Naive thymus-derived CD8-positive, alpha-beta T cell (primary cell): ENCODE measurements around the gene OR2T2. TPM values are rescaled to one million over a fixed set of nuclear protein-coding genes. Genes with fewer than 3 reads are reported as not detected.
"Not testable (repeated sequence)": the region's sequence is repeated elsewhere in the genome, so short reads cannot be mapped to it uniquely, and the experiment has no call there.

ENCODE experiments used
- ATAC-seq, 2 donors: fragments of 150-1000 bp; cut with Tn5 transposase in 1 of 2; sonication (Bioruptor Pico), chemical (Tn5 transposase) in 1 of 2; 1 replicate in 1 of 2; 2 replicates in 1 of 2; pipeline ENCODE4 v1.10.0; 2021; ENCODE audit warnings: mild to moderate bottlenecking in 2 of 2, moderate library complexity in 2 of 2
- POLR2A ChIA-PET: fragments of 350-600 bp; sonication (Branson Sonifier 250); formaldehyde crosslinking; loops from one replicate; lab custom pipeline; 2021; ENCODE audit warnings: antibody characterized with exemption; lab: Charles Lee
- DNase-seq, 10 donors: peaks; one replicate each; pipeline versions ENCODE4 v3.0.0 to v3.0.0-alpha.2; 2020 to 2022
- H3K27ac Mint-ChIP-seq, 10 donors: one replicate each; pipeline ENCODE4 v1.8.0; 2020 to 2022; ENCODE audit warnings: mild to moderate bottlenecking in 10 of 10, mixed read lengths in 10 of 10, moderate library complexity in 4 of 10, inconsistent platforms in 1 of 10
- H3K27me3 Mint-ChIP-seq, 5 donors: one replicate each; pipeline ENCODE4 v1.8.0; 2021 to 2022; ENCODE audit warnings: mixed read lengths in 5 of 5
- H3K36me3 Mint-ChIP-seq, 3 donors: one replicate each; pipeline ENCODE4 v1.8.0; 2020 to 2022; ENCODE audit warnings: mixed read lengths in 3 of 3, mild to moderate bottlenecking in 2 of 3, inconsistent platforms in 1 of 3
- H3K4me1 Mint-ChIP-seq, 4 donors: one replicate each; pipeline ENCODE4 v1.8.0; 2021 to 2022; ENCODE audit warnings: mixed read lengths in 4 of 4
- H3K4me3 Mint-ChIP-seq, 10 donors: one replicate each; pipeline ENCODE4 v1.8.0; 2020 to 2022; ENCODE audit warnings: mild to moderate bottlenecking in 10 of 10, mixed read lengths in 10 of 10, moderate library complexity in 6 of 10, inconsistent platforms in 1 of 10
- H3K9me3 Mint-ChIP-seq, 9 donors: one replicate each; pipeline ENCODE4 v1.8.0; 2020 to 2022; ENCODE audit warnings: mixed read lengths in 9 of 9, mild to moderate bottlenecking in 3 of 9, inconsistent platforms in 1 of 9, moderate library complexity in 1 of 9
- polyA plus RNA-seq, 3 donors: library from polyadenylated mRNA; unstranded; fragments of 300-500 nt; fragmentation: Illumina TruSeq; gene quantifications; one replicate each; pipeline ENCODE4 v1.2.3, GENCODE V29; 2021
- total RNA-seq, 8 experiments: library from RNA in 2 of 8; stranded (reverse) in 2 of 8; gene quantifications; one replicate each; pipeline ENCODE4 v1.2.3 and lab custom pipeline; 2021 to 2026

The OR2T2 gene
- total and polyA plus RNA-seq, 5 experiments from 2014 or later: not detected

GRCh38 chr1:248434913-248435312, 10.5 kb upstream of the OR2T2 start:
- H3K36me3 Mint-ChIP-seq, H3K4me3 Mint-ChIP-seq, H3K9me3 Mint-ChIP-seq, POLR2A ChIA-PET, ATAC-seq, H3K27ac Mint-ChIP-seq, H3K27me3 Mint-ChIP-seq, DNase-seq, H3K4me1 Mint-ChIP-seq: not testable (repeated sequence)

- H3K36me3 Mint-ChIP-seq, ATAC-seq, H3K9me3 Mint-ChIP-seq, POLR2A ChIA-PET, H3K27me3 Mint-ChIP-seq, DNase-seq, H3K4me3 Mint-ChIP-seq, H3K27ac Mint-ChIP-seq, H3K4me1 Mint-ChIP-seq: not testable (repeated sequence)
These were observed 9.1 kb upstream of the OR2T2 start for GRCh38 chr1:248436303-248436702.

DNA sequence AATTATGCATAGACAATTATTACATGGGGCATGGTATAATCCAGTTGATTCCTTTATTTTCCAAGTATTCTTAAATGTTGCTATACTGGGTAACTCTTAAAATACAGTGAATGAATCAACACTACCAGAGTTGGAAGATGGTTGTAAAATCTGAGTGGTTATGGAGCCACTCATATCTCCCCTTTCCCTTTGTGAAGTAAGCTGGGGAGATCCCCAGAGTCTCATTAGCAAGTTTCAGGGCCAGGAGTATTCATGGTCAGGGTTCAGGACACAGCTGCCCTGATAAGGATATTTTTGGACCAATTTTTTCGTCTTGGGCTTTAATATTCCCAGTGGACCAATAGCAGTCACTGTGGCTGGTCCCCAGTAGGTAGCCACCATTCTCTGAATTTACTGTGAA, 6.8 kb upstream of the OR2T2 start:
- H3K4me1 Mint-ChIP-seq, POLR2A ChIA-PET: not testable (repeated sequence)

GRCh38 chr1:248439283-248439682, 6.2 kb upstream of the OR2T2 start:
- DNase-seq, ATAC-seq, H3K4me3 Mint-ChIP-seq, H3K9me3 Mint-ChIP-seq, H3K27me3 Mint-ChIP-seq, H3K36me3 Mint-ChIP-seq, H3K27ac Mint-ChIP-seq, POLR2A ChIA-PET, H3K4me1 Mint-ChIP-seq: not testable (repeated sequence)

More for the DNA sequence above, 6.8 kb upstream of the OR2T2 start:
- not testable (repeated sequence) for H3K27me3 Mint-ChIP-seq, H3K9me3 Mint-ChIP-seq, DNase-seq, H3K4me3 Mint-ChIP-seq, ATAC-seq, H3K27ac Mint-ChIP-seq, H3K36me3 Mint-ChIP-seq

- POLR2A ChIA-PET, ATAC-seq, H3K4me1 Mint-ChIP-seq, H3K27ac Mint-ChIP-seq, H3K9me3 Mint-ChIP-seq, H3K4me3 Mint-ChIP-seq, H3K27me3 Mint-ChIP-seq, DNase-seq, H3K36me3 Mint-ChIP-seq: not testable (repeated sequence)
These were observed 2.7 kb upstream of the OR2T2 start for GRCh38 chr1:248442500-248443277.

- H3K4me1 Mint-ChIP-seq, ATAC-seq, POLR2A ChIA-PET, H3K27ac Mint-ChIP-seq, H3K36me3 Mint-ChIP-seq, H3K9me3 Mint-ChIP-seq, H3K4me3 Mint-ChIP-seq, DNase-seq, H3K27me3 Mint-ChIP-seq: not testable (repeated sequence)
These were observed 834 bp upstream of the OR2T2 start for GRCh38 chr1:248444603-248445002.

GRCh38 chr1:248448409-248449074, 3.1 kb downstream of the OR2T2 start:
- H3K4me1 Mint-ChIP-seq, H3K27ac Mint-ChIP-seq, H3K36me3 Mint-ChIP-seq, H3K27me3 Mint-ChIP-seq, H3K4me3 Mint-ChIP-seq, POLR2A ChIA-PET, DNase-seq, H3K9me3 Mint-ChIP-seq: not testable (repeated sequence)
- ATAC-seq: peak in 1 of 2 donors; percentile 35

DNA sequence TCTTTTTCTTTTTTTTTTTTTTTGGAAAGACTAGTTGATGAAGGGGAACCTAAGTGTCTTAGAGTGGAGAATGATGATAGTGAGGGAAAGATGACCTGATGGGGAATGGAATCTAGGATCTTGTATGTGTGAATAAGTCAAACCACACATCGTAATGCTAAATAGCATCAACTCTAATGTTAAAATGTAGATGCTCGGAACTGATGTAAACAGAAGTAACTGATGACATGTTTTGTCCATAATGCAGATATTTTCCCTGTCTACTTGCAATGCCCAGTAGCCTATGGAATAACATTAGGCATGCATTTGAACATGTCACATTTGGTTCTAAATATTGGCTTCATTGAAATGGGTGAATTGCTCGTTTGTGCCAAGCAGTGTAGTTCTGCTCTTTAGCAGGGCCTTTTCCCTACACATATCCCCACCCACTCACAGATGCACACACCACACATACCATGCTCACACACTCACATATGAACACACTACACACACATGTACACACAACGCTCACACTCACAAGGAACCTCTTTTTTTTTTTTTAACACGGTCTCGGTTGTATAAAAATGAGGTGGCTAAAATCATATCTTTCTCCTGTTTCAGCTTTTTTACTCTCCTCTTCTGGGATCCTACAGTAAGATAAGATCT, 4.5 kb downstream of the OR2T2 start:
- H3K27me3 Mint-ChIP-seq, H3K27ac Mint-ChIP-seq, ATAC-seq, POLR2A ChIA-PET, DNase-seq, H3K9me3 Mint-ChIP-seq, H3K4me1 Mint-ChIP-seq, H3K4me3 Mint-ChIP-seq, H3K36me3 Mint-ChIP-seq: not testable (repeated sequence)

DNA sequence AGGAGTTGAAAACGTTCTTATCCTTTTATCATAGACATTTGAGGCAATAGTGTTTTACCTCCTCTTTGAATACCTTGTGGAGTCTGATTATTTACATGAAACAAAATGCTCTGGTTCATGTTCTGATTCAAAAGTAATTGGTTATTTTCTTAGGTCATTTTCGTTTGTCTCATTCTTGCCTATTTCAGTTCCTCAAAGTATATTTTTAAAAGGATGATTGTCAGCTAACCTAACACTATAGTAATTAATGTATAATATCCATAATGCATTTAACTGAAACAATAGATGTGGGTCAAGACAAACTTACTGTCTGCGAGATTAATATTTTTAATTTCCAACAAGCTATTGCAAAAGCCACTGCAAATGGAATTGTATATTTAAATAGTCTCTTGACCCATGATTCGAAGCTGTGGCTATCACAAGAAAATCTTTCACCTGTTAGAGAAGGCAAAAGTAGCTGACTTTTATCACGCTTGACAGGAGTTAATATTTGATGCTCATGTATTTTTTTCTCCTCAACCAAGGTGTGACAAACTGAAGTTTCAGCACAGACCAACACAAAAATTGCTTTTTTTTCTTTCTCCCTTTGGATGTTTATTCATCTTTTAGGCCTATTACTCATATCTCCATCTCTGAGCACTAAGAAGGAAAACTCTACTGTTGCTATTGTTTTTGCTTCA, 5.2 kb downstream of the OR2T2 start:
- not testable (repeated sequence) for H3K4me1 Mint-ChIP-seq

DNA sequence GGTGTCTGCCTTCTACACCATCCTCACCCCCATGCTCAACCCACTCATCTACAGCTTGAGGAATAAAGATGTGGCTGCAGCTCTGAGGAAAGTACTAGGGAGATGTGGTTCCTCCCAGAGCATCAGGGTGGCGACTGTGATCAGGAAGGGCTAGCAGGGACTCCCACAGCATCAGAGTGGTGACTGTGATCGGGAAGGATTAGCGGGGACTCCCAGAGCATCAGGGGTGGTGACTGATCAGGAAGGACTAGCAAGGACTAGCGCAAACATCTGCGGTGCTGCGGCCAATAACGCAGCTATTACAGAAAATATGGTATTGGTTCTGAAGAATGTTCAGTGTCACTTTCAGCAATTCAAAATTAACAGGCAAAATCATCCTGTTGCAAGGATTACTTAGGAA, 8.2 kb downstream of the OR2T2 start:
- H3K36me3 Mint-ChIP-seq, H3K4me3 Mint-ChIP-seq, H3K27me3 Mint-ChIP-seq, H3K4me1 Mint-ChIP-seq, H3K9me3 Mint-ChIP-seq, ATAC-seq, H3K27ac Mint-ChIP-seq, DNase-seq, POLR2A ChIA-PET: not testable (repeated sequence)

More for the DNA sequence above, 5.2 kb downstream of the OR2T2 start:
- H3K27ac Mint-ChIP-seq, H3K9me3 Mint-ChIP-seq, H3K4me3 Mint-ChIP-seq, H3K36me3 Mint-ChIP-seq, ATAC-seq, POLR2A ChIA-PET, H3K27me3 Mint-ChIP-seq, DNase-seq: not testable (repeated sequence)

- H3K36me3 Mint-ChIP-seq, POLR2A ChIA-PET, H3K4me3 Mint-ChIP-seq, DNase-seq, ATAC-seq, H3K27ac Mint-ChIP-seq, H3K4me1 Mint-ChIP-seq, H3K27me3 Mint-ChIP-seq, H3K9me3 Mint-ChIP-seq: not testable (repeated sequence)
These were observed 9.6 kb downstream of the OR2T2 start for GRCh38 chr1:248455045-248455444.

DNA sequence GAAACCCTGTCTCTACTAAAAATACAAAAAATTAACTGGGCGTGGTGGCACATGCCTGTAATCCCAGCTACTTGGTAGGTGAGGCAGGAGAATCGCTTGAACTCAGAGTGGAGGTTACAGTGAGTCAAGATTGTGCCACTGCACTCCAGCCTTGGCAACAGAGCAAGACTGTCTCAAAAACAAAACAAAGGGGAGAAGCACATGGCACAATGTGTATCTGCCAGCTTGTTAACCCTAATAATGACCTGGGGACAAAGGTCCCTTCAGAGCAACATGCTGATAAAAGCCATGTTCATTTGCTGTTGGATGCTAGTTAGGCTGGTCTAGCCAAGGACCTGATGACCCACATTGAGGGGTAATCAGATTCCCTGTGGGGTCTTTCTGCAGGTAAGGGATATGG, 11.2 kb downstream of the OR2T2 start:
- H3K27me3 Mint-ChIP-seq, H3K9me3 Mint-ChIP-seq, POLR2A ChIA-PET, ATAC-seq, H3K36me3 Mint-ChIP-seq, H3K4me1 Mint-ChIP-seq, DNase-seq, H3K27ac Mint-ChIP-seq, H3K4me3 Mint-ChIP-seq: not testable (repeated sequence)

DNA sequence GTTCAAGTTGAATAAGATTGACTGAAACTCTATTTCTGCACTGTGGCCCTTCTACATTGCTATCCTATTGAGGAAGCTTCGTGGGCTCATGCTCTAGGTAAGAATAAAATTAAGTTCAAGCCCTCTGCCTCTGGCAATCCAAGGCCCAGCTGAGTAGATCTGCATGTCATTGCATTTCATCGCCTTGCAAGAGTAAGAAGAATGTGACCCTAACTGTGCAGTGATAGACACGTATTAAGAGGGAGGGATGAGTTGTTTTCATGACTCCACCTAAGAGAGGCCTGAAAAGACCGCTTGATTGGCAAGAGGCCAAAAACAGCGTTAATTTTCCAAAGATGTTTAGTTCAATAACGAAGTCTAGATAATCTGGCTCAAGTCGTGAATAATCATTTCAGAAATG, 13.7 kb downstream of the OR2T2 start:
- H3K9me3 Mint-ChIP-seq: peaks cover 0 to 21% (median 11%) of the 10 kb centered on the region in 9 donors
- ATAC-seq, H3K27ac Mint-ChIP-seq, H3K4me3 Mint-ChIP-seq, POLR2A ChIA-PET, H3K4me1 Mint-ChIP-seq, H3K27me3 Mint-ChIP-seq, DNase-seq: not testable (repeated sequence)
- H3K36me3 Mint-ChIP-seq: peaks cover 0 to 25% (median 4%) of the 10 kb centered on the region in 3 donors
